GM19372 (cell line): ENCODE data around the gene RASSF7.
"Not testable (repeated sequence)": the region's sequence is repeated elsewhere in the genome, so short reads cannot be mapped to it uniquely, and the experiment has no call there.

ENCODE experiments used
- ATAC-seq: cut with Tn5 transposase; IDR thresholded peaks from one replicate; pipeline ENCODE4 v1.9.1; 2021; ENCODE audit warnings: mild to moderate bottlenecking, low read depth, moderate library complexity; ENCODE audit not compliant: unreplicated experiment

The RASSF7 gene

GRCh38 chr11:560305-561147 is at the start of gene RASSF7, which contains the start of gene LMNTD2:
Gene RASSF7 (plus strand): TSS chr11:560970. CDS start chr11:561769, 799 bp downstream.
Gene LMNTD2 (minus strand): TSS chr11:560738. CDS start chr11:560716, 22 bp downstream.
- peak; percentile 77 for ATAC-seq

DNA sequence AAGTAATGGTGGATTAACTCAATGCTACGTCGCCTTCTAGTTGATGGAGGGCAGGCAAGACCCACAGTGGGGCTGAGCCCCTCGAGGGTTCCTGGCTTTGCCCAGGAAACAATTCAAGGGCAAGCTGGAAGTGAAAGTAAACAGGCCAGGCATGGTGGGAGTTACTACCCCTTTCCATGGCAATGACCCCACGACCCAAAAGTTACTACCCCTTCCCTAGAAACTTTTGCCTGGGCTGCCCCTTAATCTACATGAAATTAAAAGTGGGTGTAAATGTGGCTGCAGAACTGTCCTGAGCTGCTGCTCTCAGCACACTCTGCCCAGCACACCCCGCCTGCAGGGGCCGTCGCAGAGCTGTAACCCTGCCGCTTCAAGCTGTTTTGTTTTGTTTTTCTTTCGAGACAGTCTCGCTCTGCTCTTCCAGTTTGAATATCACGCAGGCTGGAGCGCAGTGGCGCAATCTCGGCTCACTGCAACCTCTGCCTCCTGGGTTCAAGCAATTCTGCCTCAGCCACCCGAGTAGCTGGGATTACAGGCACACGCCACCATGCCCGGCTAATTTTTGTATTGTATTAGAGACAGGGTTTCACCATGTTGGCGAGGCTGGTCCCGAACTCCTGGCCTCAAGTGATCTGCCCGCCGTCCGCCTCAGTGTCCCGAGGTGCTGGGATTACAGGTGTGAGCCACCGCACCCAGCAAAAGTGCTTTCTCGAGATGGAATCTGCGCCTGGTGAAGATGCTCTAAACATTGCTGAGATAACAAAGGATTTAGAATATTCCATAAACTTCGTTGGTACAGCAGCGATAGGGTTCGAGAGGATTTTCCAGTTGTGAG is 47.8 kb upstream of the RASSF7 start:
- ATAC-seq: no peak

DNA sequence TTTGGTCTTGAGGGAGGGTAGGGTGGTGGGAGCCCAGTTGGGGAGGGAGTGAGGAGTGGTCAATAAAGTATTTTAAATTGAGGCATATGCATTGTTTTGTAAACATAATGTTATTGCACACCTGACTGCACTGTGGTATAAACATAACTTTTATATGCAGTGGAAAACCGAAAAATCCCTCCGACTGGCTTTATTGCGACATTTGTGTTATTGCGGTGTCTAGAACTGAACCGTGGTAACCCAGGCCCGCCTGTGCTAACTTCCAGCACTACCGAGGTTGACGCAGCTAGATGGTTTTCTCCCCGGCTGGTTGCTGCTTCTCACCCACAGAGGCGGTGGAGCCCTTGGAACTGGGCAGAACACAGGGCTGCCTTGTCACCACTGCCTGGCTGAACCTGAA is 46.2 kb upstream of the RASSF7 start:
- no peak for ATAC-seq

DNA sequence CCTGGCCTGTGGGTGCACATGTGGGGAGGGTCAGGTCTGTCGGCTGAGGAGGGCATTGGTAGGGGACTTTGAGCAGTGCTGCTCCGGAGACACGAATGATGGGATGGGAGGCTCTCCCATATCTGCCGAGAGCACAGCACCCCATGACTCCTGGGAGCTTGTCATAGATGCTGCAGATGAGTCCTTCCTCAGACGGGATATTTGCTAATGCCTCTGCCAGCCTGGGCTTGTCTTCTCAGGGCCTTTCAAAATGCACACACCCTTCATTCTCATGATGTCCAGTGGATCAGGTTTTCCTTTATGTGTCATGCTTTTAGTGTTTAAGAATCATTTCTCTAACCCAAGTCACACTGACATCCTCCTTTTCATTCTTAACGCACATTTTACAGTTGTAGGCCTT is 45.6 kb upstream of the RASSF7 start:
- no peak for ATAC-seq

DNA sequence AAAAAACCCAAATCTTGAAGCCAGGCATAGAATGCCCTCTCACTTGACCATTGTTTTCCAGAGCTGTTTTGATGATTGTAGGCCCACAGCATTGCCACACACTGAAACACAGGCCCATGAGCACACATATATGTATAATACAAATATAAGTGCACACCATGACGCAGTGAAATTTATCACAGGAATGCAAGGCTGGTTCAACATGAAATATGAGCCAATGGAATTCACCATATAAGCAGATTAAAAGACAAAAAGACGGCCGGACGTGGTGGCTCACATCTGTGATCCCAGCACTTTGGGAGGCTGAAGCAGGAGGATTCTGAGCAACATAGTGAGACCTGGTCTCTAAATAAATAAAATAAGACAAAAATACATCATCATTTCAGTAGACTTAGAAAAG is 44.4 kb upstream of the RASSF7 start:
- no peak for ATAC-seq

DNA sequence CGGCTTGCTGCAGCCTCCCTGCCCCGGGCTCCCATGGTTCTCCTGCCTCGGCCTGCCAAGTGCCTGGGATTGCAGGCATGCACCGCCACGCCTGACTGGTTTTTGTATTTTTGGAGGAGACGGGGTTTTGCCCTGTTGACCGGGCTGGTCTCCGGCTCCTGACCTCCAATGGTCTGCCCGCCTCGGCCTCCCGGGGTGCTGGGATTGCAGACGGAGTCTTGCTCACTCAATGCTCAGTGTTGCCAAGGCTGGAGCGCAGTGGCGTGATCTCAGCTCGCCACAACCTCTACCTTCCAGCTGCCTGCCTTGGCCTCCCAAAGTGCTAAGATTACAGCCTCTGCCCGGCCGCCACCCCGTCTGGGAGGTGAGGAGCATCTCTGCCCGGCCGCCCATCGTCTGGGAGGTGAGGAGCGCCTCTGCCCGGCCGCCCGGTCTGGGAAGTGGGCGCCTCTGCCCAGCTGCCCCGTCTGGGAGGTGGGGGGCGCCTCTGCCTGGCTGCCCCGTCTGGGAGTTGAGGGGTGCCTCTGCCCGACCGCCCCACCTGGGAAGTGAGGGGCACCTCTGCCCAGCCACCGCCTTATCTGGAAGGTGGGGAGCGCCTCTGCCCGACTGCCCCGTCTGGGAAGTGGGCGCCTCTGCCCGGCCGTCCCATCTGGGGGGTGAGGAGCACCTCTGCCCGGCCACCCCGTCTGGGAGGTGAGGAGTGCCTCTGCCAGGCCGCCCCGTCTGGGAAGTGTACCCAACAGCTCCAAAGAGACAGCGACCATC is 43.7 kb upstream of the RASSF7 start:
- not testable (repeated sequence) for ATAC-seq

GRCh38 chr11:518463-519202 is 42.1 kb upstream of the RASSF7 start:
- peak; percentile 94 for ATAC-seq

DNA sequence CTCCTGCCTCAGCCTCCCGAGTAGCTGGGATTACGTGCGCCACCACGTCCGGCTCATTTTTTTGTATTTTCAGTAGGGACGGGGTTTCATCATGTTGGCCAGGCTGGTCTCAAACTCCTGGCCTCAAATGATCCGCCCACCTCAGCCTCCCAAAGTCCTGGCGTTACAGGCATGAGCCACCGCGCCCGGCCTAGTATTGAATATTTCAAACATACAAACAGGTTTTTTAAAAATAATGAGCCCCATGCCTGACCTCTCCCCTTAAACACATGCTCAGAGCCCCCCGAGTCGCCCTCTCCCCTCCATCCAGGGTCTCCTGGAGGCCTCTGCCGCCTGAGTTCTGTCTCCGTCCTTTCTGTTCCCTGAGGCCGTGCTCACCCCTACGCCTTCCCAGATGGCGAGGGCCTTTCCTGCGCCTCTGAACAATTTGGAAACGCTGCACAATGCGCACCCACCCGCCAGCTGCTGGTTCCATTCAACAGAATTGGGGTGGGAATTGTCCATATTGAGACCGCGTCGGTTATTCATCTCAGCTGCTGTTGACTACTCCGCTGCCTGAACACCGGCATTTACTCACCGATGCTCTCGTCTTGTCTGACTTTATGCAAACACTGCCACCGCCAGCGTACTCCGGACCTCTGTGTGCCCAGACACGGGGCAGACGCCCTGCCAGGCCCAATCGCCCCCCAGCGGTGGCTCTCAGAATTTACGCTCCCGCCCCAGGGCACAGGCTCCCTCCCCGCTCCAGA is 40.2 kb upstream of the RASSF7 start:
- ATAC-seq: no peak

DNA sequence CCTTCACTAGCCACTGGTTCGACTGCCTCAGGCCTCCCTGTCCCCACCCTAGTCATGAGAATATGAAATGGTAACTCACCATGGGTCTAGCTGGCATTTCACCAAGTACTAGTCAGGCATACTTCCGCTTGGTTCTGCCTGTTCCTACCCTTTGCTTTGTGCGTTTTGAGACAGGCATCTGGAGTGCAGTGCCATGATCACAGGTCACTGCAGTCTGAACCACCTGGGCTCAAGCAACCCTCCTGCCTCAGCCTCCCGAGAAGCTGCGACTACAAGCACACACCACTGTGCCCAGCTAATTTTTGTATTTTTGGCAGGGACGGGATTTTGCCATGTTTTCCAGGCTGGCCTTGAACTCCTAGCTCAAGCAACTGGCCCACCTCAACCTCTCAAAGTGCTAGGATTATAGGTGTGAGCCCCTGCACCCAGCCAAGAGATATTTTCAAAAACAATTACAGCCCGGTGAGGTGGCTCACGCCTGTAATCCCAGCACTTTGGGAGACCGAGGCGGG is 39.5 kb upstream of the RASSF7 start:
- no peak for ATAC-seq

DNA sequence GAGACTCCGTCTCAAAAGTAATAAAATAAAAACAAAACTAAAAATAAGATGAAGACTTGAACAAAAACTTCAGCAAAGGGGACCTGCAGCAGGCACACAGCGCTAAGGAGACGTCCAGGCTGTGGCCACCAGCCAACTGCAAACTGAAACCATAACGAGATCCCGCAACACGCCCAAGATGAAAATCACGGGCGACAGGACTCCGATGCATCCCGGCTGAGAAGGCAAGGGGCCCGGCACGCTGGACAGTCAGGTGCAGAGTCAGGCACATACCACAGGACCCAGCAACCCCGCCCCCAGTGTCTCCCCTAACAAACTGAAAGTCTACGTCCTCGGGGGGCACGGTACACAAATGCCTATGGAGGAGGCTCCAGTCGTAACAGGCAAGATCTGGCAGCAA is 34.6 kb upstream of the RASSF7 start:
- no peak for ATAC-seq

- no peak for ATAC-seq
Observed at GRCh38 chr11:528166-528814, 32.5 kb upstream of the RASSF7 start.

GRCh38 chr11:528815-529727 is 31.7 kb upstream of the RASSF7 start:
- no peak for ATAC-seq

DNA sequence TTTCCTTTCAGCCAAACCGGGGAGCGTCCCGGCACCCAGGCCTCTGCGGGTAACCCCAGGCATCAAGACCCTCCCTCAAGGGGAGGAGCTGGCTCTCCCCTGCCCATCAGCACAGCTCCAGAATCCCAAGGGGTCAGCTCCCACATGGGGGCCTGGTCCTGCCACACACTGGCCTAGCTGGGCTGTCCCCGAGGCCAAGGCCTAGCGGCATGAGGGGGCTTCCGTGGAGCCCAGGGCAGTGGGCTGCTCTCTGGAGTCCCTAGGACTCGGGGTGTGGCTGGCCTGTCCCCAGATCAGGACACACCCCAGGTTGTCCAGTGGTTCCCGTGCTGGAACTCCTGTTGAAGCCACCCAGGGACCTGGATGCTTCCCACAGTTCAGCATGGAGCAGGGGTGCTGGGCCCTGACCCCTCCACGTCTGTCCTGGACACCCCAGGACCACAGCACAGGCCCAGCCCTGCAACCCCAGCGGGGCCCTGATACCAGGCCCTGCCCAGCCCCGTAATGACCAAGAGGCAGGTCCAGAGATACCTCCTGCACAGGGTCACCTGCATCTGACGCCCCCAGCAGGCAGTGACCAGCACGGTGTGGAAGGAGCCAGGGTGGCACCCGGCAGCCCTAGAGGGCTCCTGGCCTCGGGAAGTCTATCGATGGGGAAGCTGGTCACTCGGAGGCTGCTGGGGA is 30.9 kb upstream of the RASSF7 start:
- no peak for ATAC-seq

GRCh38 chr11:530960-531831 is 29.6 kb upstream of the RASSF7 start:
- ATAC-seq: no peak

DNA sequence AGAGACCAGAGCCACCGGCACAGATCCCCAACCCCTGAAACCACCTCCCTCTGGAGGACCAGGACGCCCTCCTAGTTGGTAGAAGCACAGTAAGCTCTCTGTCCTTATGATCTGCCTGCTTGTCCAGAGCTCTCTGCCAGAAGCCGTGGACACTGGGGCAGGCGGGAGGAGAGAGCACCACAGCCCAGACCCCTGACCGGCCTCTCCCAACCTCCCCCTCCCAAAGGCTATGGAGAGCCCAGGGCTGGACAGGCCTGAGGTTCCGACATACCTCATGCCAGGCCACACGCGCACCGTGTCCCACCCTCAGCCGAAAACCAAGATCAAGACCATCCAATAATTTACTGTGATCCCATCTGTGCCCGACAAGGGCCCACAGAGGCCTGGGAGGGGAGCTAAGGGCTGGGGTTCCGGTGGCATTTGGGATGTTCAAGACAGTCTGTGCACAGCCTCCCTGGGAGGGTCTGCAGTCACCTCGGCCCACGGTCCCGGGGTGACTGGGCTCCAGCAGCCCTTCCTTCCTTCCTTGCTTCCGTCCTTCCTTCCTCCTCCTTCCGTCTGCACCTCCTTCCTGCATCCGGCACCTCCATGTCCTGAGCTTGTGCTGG is 28.7 kb upstream of the RASSF7 start:
- ATAC-seq: no peak

DNA sequence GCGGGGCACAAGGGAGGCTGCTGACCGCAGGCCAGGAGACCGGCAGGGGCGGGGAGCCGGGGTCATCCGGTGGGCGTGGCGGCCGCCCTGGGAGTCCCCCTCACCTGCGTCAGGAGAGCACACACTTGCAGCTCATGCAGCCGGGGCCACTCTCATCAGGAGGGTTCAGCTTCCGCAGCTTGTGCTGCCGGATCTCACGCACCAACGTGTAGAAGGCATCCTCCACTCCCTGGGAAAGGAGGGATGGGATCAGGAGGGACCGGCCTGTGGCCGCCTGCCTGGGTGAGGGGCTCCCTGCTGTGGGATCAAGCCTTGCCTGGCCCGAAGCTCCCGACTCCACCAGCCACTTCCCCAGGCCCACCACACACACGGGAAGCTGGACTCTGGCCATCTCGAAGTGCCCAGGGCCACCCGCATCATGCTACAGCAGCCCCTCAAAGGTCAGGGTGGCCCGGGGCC is 28.2 kb upstream of the RASSF7 start:
- ATAC-seq: no peak
